ENCODE data around the gene FAM237A.

The FAM237A gene

GRCh38 chr2:206642075-206643025 is at the start of gene FAM237A:
Gene FAM237A, plus strand, starts transcription at chr2:206642487. Its CDS starts 1,750 bp downstream, at chr2:206644237.
- DNase-seq, result no peak

DNA sequence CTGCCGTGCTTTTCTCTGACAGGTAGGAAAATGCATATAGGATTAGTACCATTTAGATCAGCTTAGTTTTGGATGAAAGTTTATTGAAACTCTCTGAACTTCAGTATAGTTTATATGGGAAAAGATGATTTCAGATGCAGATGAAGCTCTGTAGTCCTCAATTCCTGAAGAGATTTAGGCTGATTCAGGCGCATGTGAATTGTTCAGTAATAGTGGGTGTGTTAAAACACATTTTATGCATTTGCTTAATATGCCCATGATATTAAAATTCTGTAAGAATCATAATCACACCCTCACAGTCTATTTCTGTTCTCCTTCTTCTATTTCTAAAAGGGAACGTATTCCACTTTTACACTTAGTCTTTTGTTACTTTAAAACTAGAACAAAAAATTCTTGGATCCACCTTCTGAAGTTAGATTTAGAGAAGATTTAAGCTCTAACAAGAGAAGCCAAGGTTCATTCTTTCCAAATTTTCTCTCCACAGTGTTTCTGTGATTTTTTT is 44.5 kb upstream of the FAM237A start:
- no peak for DNase-seq

GRCh38 chr2:206603243-206603642 is 39.0 kb upstream of the FAM237A start:
- DNase-seq, result no peak

GRCh38 chr2:206610451-206610850 is 31.8 kb upstream of the FAM237A start:
- no peak for DNase-seq

GRCh38 chr2:206611191-206611590 is 31.1 kb upstream of the FAM237A start:
- DNase-seq, result no peak

DNA sequence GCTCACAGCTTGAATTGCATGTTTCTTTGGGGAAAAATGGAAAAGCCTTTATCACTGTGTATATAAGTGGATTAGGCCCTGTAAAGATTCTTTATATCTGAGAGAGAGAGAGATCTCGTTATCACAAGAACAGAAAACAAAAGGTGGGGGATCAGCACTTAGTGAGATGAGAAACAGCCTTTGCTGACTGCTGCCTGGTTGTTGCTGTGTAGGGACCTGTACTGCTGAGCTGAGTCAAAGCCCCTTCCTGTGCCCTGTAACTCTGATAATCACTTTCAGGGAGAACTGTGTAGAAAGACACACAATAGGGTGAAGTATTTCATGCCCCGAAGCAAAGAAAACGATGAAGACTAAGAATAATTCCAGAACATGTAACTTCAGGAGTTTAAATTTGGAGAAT is 30.6 kb upstream of the FAM237A start:
- DNase-seq, result no peak

DNA sequence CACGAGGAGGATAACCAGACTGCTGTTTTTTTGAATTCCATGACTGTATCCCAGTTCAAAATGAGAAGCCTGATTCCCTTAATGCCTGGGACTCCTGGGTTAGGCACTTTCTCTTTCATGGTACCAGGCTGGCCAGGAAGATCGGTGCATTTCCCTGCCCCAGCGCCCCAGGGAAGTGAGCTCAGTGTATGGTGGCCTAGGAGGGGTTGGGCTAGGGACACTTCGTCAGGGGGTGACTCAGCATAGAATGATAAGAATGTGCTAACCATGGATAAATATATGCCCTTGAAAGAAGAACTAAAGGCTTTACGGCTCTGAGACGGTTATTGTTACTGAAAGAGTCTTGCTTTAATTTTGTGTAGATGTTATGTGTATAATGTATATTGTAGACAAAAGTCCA is 27.5 kb upstream of the FAM237A start:
- DNase-seq, result no peak

- no peak for DNase-seq
Measured at GRCh38 chr2:206615417-206616089, 26.7 kb upstream of the FAM237A start.

DNA sequence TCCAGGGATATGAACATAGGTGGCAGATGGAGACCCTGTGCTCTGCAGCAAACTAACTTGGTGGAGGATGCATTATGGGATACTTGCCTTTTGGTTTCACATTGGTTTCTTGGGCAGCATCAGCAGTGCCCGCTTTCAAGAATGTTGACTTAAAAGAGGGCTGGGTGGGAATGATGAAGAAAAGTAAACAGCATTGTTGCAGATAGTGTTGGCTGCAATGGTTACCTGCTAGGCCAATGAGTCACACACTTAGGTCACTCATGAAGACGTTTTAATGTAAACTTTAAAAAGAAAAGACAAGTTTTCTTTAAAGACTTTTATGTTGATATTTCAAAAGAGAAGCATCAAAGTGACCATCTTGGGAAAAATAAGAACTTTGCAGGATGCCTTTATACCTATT is 26.1 kb upstream of the FAM237A start:
- no peak for DNase-seq

DNA sequence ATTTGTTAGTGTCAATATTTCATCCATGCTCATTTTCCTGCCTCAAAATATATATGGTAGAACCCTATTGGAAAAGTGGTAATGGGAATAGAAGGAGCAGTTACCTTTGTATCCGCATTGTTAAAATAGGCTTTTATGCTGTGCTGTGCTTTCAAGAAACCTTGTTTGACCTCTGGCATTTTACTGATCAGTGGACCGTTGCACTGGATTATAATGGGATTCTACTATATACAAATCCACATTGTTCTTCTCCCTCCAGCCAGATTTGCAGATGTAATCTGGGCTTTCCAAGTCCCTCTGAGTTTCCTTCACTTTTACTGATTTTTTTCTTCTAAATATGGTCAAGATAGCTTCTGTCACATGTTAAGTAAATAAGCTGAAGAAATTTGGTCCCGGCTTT is 23.3 kb upstream of the FAM237A start:
- no peak for DNase-seq

- no peak for DNase-seq
Measured at GRCh38 chr2:206626108-206626507, 16.2 kb upstream of the FAM237A start.

- no peak for DNase-seq
Measured at GRCh38 chr2:206627632-206628031, 14.7 kb upstream of the FAM237A start.

GRCh38 chr2:206631340-206631739 is 10.9 kb upstream of the FAM237A start:
- DNase-seq, result no peak

DNA sequence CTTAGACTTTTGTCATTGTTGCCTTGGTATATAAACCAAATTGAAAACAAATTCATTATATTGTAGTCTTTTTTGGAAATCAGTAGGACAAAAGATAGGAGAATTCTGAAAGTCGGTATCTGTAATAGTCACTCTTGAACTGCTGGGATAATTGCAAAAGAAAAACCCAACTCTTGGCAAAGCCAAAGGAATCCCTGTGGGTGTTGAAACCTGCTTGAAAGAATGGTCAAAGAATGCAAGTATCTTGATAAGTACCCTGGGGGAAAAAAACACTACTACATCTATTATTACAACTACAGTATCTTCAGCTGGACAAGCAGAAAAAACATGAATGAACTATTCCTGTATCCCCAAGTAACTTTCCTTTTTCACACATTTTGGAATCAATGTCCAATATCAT is 7.3 kb upstream of the FAM237A start:
- DNase-seq, result no peak

GRCh38 chr2:206639636-206640035 is 2.7 kb upstream of the FAM237A start:
- DNase-seq, result no peak

DNA sequence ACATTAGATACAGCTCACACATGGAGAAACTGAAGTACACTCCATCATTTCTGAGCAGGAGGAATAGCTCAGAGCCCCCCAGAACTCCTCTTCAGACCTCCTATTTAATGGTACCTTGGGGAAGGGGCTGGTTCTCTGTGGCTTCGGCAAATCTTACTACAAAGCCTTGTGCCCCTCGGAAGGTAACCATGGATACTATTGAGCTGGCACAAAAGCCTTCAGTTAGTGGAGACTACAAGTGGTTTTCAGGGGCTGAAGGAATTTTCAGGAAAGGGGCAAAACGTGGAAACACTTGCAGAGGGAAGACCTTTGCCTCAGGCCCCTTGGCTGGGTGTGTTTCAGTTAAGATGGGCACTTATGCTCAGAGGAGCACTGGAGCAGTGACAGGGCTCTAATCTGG is 1.1 kb upstream of the FAM237A start:
- DNase-seq, result no peak

DNA sequence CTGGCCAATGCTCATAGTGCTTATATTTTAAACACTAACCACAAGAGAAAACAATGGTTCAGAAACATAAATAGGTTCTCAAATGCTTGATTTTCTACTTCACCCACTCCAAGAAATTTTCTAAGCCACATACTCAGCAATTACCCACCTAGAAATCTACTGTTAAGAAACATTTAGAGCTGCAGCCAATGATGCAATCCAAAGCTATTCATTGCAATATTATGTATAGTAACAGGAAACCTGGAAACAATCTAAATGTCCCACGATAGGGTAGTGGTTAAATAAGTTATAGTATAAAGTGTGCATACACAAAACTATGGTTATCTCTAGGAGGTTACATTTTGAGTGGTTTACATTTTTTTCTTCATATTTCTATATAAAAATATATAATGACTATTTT is 5.7 kb downstream of the FAM237A start:
- no peak for DNase-seq

DNA sequence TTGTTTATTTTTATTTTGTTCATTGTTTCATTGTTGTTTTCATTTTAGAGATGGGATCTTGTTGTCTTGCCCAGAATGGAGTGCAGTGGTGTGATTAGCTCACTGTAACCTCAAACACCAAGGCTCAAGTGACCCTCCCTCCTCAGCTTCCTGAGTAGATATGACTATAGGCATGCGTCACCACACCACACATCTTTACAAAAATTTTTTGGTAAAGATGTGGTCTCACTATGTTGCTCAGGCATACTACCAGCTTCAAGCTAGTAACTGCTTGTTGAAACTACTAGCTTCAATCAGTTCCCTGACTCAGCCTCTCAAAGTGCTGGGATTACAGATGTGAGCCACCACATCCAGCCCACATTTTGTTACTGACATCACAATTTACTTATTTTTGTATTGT is 14.8 kb downstream of the FAM237A start:
- no peak for DNase-seq

DNA sequence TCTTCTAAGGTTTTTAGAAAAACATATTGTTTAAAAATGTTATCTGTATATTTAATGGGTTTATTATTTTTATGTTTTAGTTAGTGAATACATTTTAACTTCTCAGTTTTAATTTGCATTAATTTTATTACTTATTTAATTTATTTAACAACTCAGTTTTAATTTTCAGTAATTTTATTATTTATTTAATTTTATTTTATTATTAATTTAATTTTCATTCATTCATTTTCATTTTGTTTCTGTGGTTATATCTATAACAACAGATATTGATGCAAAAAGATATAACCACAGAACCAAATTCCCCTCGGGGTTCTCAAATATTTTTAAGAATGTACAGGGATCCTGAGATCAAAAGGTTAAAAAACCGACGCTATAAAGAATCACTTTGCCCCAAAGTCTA is 23.0 kb downstream of the FAM237A start:
- DNase-seq, result no peak

GRCh38 chr2:206670531-206671319 is 28.4 kb downstream of the FAM237A start:
- DNase-seq, result no peak

GRCh38 chr2:206683546-206683945 is 41.3 kb downstream of the FAM237A start:
- DNase-seq, result no peak

DNA sequence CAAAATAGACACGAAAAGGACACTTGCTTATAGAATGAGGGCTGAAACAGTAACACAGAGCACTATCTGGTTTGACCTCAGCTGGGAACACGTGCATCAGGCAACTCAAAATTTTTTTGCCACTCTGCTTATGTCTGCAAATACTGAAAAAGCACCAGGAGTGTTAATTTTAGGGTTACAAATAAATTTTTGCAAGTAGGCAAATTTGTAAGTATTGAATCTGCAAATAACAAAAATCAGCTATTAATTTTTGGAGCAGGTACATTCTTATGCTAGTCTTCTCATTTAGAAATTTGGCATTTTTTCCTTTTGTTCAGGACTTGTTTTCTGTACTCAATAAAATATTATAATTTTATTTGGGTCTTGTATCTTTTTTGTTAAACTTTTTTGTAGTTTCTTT is 46.2 kb downstream of the FAM237A start:
- DNase-seq, result no peak

GRCh38 chr2:206688990-206689389 is 46.7 kb downstream of the FAM237A start:
- DNase-seq, result no peak

All from CD4-positive, alpha-beta T cell treated with Interleukin-15 for 1 hour (primary cell).